ENCODE data around the gene EDIL3.

GRCh38 chr5:84163671-84164070 is 221.0 kb downstream of the EDIL3 start:
- TF ChIP-seq CTCF (conservative IDR thresholded peaks at IDR 0.05; ENCODE audit: low read length) (no peak), EZH2phosphoT487 (IDR thresholded peaks at IDR 0.05; ENCODE audit: borderline replicate concordance, low read depth, low read length) (no peak)
